ENCODE data around the gene PPM1F.

The PPM1F gene

DNA sequence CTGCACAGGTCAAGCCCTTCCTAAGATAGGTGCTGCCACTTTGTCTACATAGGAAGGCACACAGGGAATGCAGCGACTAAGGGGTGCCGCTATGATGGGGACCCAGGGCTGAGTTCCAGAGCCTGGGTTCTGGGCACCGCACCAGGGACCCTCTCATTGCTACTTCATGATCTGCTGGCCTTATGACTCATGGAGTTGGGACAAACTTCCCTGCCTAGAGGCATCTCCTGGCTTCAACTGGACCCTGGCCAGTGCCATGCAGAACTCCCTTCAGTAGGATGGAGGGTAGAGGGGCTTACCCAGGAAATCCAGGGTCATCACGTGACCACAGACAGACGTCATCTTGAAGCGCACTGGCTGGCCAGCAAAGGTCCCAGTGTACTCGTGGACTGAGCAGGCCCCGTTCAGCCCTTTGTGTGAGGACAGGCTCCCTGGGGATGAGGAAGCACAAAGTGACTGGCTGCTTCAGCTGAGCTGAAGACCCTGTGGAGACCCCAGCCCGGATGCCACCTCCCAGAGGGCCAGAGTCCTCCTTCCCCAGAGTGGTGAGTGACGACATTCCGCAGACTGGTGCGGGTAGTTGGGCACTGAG lies 21.5 kb upstream of the PPM1F start:
- H3K9me3 ChIP-seq: no peaks in the 10 kb centered on the region
- no peak overlapping the region for H3K4me3 ChIP-seq
- TF ChIP-seq, protein P1, sequence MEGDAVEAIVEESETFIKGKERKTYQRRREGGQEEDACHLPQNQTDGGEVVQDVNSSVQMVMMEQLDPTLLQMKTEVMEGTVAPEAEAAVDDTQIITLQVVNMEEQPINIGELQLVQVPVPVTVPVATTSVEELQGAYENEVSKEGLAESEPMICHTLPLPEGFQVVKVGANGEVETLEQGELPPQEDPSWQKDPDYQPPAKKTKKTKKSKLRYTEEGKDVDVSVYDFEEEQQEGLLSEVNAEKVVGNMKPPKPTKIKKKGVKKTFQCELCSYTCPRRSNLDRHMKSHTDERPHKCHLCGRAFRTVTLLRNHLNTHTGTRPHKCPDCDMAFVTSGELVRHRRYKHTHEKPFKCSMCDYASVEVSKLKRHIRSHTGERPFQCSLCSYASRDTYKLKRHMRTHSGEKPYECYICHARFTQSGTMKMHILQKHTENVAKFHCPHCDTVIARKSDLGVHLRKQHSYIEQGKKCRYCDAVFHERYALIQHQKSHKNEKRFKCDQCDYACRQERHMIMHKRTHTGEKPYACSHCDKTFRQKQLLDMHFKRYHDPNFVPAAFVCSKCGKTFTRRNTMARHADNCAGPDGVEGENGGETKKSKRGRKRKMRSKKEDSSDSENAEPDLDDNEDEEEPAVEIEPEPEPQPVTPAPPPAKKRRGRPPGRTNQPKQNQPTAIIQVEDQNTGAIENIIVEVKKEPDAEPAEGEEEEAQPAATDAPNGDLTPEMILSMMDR (IDR thresholded peaks at IDR 0.05): no peak
- H3K36me3 ChIP-seq: peaks cover 44 to 74% (median 60%) of the 10 kb centered on the region in 3 donors
- intact Hi-C loops (cut with DNase I; ENCODE audit: low total_unique reads): no loop called here
- H3K27ac ChIP-seq: no peak overlapping the region
- H3K4me1 ChIP-seq: no peaks in the 10 kb centered on the region
- no peaks in the 10 kb centered on the region for H3K27me3 ChIP-seq
- no peak for DNase-seq

DNA sequence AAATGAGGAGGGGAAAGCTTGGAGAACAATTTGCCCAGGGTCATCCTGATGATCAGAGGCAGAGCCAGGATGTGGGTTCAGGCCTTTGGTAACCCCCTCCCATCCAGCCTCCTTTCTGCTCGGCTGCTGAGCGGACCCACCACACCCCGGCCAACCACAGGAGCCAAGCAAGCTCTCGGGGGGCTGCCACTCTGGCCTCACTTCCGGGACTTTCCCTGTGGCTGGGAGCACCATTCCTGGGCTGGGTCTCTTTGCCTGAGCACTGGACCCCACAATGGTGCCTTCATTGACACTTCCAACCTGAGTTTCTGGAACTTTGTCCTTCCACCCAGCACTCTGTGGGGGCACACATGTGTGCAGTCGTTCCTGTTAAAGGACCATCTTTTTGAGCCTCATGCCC lies 20.2 kb upstream of the PPM1F start:
- H3K4me1 ChIP-seq: no peaks in the 10 kb centered on the region
- TF ChIP-seq, protein P1 (IDR thresholded peaks at IDR 0.05): no peak
- H3K27me3 ChIP-seq: no peaks in the 10 kb centered on the region
- H3K36me3 ChIP-seq: peaks cover 53 to 76% (median 73%) of the 10 kb centered on the region in 3 donors
- intact Hi-C loops (cut with DNase I; ENCODE audit: low total_unique reads): no loop called here
- no peak overlapping the region for H3K27ac ChIP-seq
- no peak overlapping the region for H3K4me3 ChIP-seq
- DNase-seq: no peak
- no peaks in the 10 kb centered on the region for H3K9me3 ChIP-seq

DNA sequence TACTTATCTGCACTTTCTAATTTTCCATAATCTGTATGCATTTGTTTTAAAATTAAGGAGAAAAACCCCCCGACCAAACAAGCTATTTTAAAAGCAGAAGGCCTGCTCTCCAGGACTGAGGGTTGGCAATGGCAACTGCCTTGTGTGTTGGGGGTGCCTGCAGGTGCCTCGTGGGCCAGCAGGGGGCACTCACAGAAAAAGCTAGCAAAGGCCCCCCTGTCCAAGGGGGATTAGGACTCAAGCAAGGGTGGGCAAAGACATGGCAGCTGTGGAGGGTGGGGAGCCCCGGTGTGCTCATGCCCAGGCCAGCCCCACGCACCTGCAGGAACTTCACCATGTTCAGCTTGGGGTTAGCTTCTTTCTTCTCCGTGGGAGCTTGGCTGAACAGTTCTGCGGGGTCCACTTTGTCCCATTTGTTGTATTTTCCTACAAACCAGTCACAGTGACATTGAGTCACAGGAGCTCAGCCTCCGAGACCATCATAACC lies 19.7 kb upstream of the PPM1F start:
- H3K27me3 ChIP-seq: no peaks in the 10 kb centered on the region
- intact Hi-C loops (cut with DNase I; ENCODE audit: low total_unique reads): no loop called here
- H3K27ac ChIP-seq: no peak overlapping the region
- H3K4me1 ChIP-seq: no peaks in the 10 kb centered on the region
- TF ChIP-seq, protein P1 (IDR thresholded peaks at IDR 0.05): peak; percentile 56 to 76
- H3K9me3 ChIP-seq: no peaks in the 10 kb centered on the region
- no peak for DNase-seq
- no peak overlapping the region for H3K4me3 ChIP-seq
- peaks cover 58 to 81% (median 78%) of the 10 kb centered on the region in 3 donors for H3K36me3 ChIP-seq

DNA sequence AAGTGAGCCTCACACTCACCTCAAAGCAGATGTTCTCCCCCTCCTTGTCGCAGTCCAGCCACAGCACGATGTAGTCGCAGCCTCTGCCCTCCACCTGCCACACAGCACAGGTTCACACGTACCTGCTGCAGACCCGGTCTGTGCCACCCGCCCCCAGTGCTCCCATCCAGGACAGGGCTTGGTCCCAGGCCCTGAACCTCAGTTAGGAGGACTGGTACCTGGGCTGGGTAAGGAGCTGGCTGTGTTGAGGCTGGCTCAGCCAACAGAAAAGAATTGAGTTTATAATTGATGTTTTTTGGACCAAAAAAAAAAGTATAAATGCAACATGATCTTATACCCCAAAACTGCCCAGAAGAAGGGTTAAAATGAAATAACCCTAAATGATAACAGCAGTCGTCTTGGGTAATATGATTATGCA lies 19.2 kb upstream of the PPM1F start:
- DNase-seq: no peak
- H3K4me3 ChIP-seq: no peak overlapping the region
- H3K36me3 ChIP-seq: peaks cover 62 to 86% (median 82%) of the 10 kb centered on the region in 3 donors
- no peaks in the 10 kb centered on the region for H3K4me1 ChIP-seq
- intact Hi-C loops (cut with DNase I; ENCODE audit: low total_unique reads): no loop called here
- H3K27me3 ChIP-seq: no peaks in the 10 kb centered on the region
- TF ChIP-seq, protein P1 (IDR thresholded peaks at IDR 0.05): no peak
- no peaks in the 10 kb centered on the region for H3K9me3 ChIP-seq
- H3K27ac ChIP-seq: no peak overlapping the region

DNA sequence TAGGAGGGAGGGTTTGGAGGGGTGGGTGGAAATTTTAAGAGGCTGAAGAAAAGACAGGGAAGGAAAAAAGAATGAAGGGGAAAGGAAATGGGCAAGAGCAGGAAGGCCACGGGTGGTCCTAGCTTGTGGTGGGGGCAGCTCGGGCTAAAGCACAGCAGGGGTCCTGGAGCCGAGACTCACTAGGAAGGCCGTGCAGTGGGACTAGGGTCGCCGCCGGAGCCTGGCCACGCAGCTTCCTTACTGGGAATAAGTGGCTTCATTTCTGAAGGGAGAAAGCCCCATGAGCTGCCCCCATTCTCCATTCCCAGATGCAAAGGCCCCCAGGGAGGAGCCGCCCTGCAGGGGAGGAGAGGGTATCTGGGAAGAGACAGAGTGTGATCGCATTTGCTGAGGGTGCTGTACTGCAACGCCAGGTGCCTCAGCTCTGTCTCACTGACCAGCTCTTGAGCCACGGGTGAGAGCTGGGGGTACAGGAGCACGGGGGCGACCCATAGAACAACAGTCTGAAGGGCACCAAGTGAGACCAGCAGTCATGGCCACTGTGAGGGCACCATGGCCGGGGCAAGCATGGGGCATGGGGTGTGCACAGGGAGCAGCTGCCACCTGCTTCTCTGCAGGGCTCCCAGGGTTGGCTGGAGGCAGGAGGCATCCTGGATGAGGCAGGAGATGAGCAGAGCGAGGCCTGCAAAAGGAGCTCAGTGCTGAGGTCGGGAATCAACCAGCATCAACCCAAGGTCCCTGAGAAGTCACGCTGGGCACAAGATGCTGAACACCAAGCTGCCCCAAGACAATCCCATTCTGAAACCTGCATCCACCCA lies 18.4 kb upstream of the PPM1F start:
- TF ChIP-seq, protein P1 (IDR thresholded peaks at IDR 0.05): no peak
- DNase-seq: no peak

More for the DNA sequence above, 18.4 kb upstream of the PPM1F start:
- Histone ChIP-seq H3K36me3 (peaks cover 71 to 94% (median 90%) of the 10 kb centered on the region in 3 donors), H3K27me3 (no peaks in the 10 kb centered on the region), H3K27ac (no peak overlapping the region), H3K4me1 (no peaks in the 10 kb centered on the region), H3K9me3 (no peaks in the 10 kb centered on the region), H3K4me3 (no peak overlapping the region)
- intact Hi-C loops (cut with DNase I; ENCODE audit: low total_unique reads): no loop called here

All from tibial artery (tissue), 4 donors.